Transverse colon (tissue), 4 donors: ENCODE results near the gene ARHGEF37. TPM values are rescaled to one million over a fixed set of nuclear protein-coding genes. Genes with fewer than 3 reads are reported as not detected.
"Not testable (repeated sequence)": the region's sequence is repeated elsewhere in the genome, so short reads cannot be mapped to it uniquely, and the experiment has no call there.

Experiments used
- DNase-seq: peaks from one replicate; pipeline ENCODE4 v3.0.0-alpha.2; 2019
- H3K27ac ChIP-seq, 4 donors: fragments of 200-600 bp; sonication (generic); 2 replicates each; pipeline ENCODE4 v1.5.1; 2016 to 2018; ENCODE audit warnings: inconsistent platforms in 4 of 4
- H3K27me3 ChIP-seq: fragments of 200-600 bp; sonication (generic); 2 replicates; pipeline ENCODE4 v1.5.1; 2017; ENCODE audit warnings: inconsistent platforms
- H3K36me3 ChIP-seq, 4 donors: fragments of 200-600 bp; sonication (generic); 2 replicates each; pipeline ENCODE4 v1.5.1; 2017 to 2019; ENCODE audit warnings: inconsistent platforms in 4 of 4
- H3K4me1 ChIP-seq, 4 donors: fragments of 200-600 bp; sonication (generic); 2 replicates each; pipeline ENCODE4 v1.5.1; 2017 to 2020; ENCODE audit warnings: inconsistent platforms in 4 of 4
- H3K4me3 ChIP-seq, 4 donors: fragments of 200-600 bp; sonication (generic); 1 replicate in 1 of 4; 2 replicates in 3 of 4; pipeline versions ENCODE4 v1.5.1 to v1.6.1; 2017 to 2019; ENCODE audit warnings: inconsistent platforms in 4 of 4
- H3K9me3 ChIP-seq, 2 donors: fragments of 200-600 bp; sonication (generic); 2 replicates each; pipeline ENCODE4 v1.5.1; 2017 to 2019; ENCODE audit warnings: inconsistent platforms in 2 of 2
- CTCF ChIP-seq, 5 experiments: fragments of 200-600 bp in 3 of 5; fragments of 450-650 bp in 2 of 5; sonication (generic) in 3 of 5; IDR thresholded peaks; 1 replicate in 2 of 5; 2 replicates in 3 of 5; pipeline ENCODE4 v1.5.1; 2016 to 2017; ENCODE audit warnings: antibody characterized with exemption in 5 of 5, inconsistent platforms in 3 of 5, mild to moderate bottlenecking in 2 of 5, moderate library complexity in 1 of 5
- EP300 ChIP-seq: sonication (generic); formaldehyde crosslinking; IDR thresholded peaks from one replicate; pipeline ENCODE4 v1.6.1; 2017; ENCODE audit warnings: antibody characterized with exemption, low read depth
- POLR2A ChIP-seq: fragments of 450-650 bp; IDR thresholded peaks from one replicate; pipeline ENCODE4 v1.6.1; 2016; ENCODE audit warnings: antibody characterized with exemption, mild to moderate bottlenecking, moderate library complexity
- POLR2AphosphoS5 ChIP-seq, 3 donors: sonication (generic); formaldehyde crosslinking; IDR thresholded peaks; one replicate each; pipeline ENCODE4 v1.6.1; 2016; ENCODE audit warnings: antibody characterized with exemption in 3 of 3
- WGBS, 2 donors: methylation state at CpG; one replicate each; pipeline ENCODE4 v1.1.5; 2018; ENCODE audit warnings: low coverage in 1 of 2; 5-methylcytosine and 5-hydroxymethylcytosine counted together
- in situ Hi-C, 4 donors: fragments of 200-750 bp; cut with MboI; loops; one replicate each; pipeline versions ENCODE4 v1.15.0 to v1.15.1; 2017; ENCODE audit warnings: low sequenced_read_pairs in 3 of 4, low pct_ligation_motif_present in 1 of 4, low pct_unique_long_range_greater_than_20kb in 1 of 4
- intact Hi-C: fragments of 100-400 bp; cut with DNase I; formaldehyde crosslinking; loops from one replicate; pipeline ENCODE4 v1.15.1; 2023; ENCODE audit warnings: low total_unique reads
- total RNA-seq, 4 donors: library from RNA; depleted of rRNA; stranded (reverse); fragments of >200 nt; gene quantifications; one replicate each; pipeline ENCODE4 v1.1.0, GENCODE V29; 2016

The ARHGEF37 gene
- total RNA-seq, 4 donors from 2014 or later: 14.2 to 27.5 (median 21.7) TPM

GRCh38 chr5:149644629-149645028 is 63.3 kb downstream of the ARHGEF37 start:
- no peak for DNase-seq
- no peak overlapping the region for H3K4me3 ChIP-seq
- H3K9me3 ChIP-seq: no peaks in the 10 kb centered on the region
- H3K4me1 ChIP-seq: peaks cover 12 to 21% (median 16%) of the 10 kb centered on the region in 4 donors
- no peaks in the 10 kb centered on the region for H3K36me3 ChIP-seq
- 87 to 100% methylated on average over 1 to 4 of the region's 4 CpGs for WGBS, 2 donors
- no peak overlapping the region for H3K27ac ChIP-seq
- in situ Hi-C loops (no loop called here), intact Hi-C loops (no loop called here)
- TF ChIP-seq POLR2AphosphoS5 (IDR thresholded peaks at IDR 0.05): no peak
- TF ChIP-seq CTCF (IDR thresholded peaks at IDR 0.05): no peak
- TF ChIP-seq POLR2A: no peak
- TF ChIP-seq EP300: no peak
- H3K27me3 ChIP-seq: no peaks in the 10 kb centered on the region

- in situ Hi-C loops: no loop called here
- no peaks in the 10 kb centered on the region for H3K36me3 ChIP-seq
- no peaks in the 10 kb centered on the region for H3K27me3 ChIP-seq
Measured at GRCh38 chr5:149645236-149645635, 63.9 kb downstream of the ARHGEF37 start.

GRCh38 chr5:149645725-149646124 is 64.4 kb downstream of the ARHGEF37 start:
- DNase-seq: no peak
- H3K9me3 ChIP-seq: no peaks in the 10 kb centered on the region
- in situ Hi-C loops: no loop called here
- no peaks in the 10 kb centered on the region for H3K27me3 ChIP-seq
- intact Hi-C loops: no loop called here
- TF ChIP-seq POLR2A (no peak), CTCF (IDR thresholded peaks at IDR 0.05) (no peak), EP300 (no peak), POLR2AphosphoS5 (IDR thresholded peaks at IDR 0.05) (no peak)
- no peak overlapping the region for H3K4me3 ChIP-seq
- no peaks in the 10 kb centered on the region for H3K36me3 ChIP-seq
- no peak overlapping the region for H3K27ac ChIP-seq
- 27 to 51% methylated on average over 2 to 5 of the region's 5 CpGs for WGBS, 2 donors
- peaks cover 1 to 10% (median 6%) of the 10 kb centered on the region in 4 donors for H3K4me1 ChIP-seq

More at GRCh38 chr5:149645236-149645635, 63.9 kb downstream of the ARHGEF37 start:
- Histone ChIP-seq H3K9me3 (no peaks in the 10 kb centered on the region), H3K4me3 (no peak overlapping the region), H3K4me1 (peaks cover 6 to 15% (median 11%) of the 10 kb centered on the region in 4 donors), H3K27ac (no peak overlapping the region)
- 77 to 100% methylated on average over 3 to 9 of the region's 9 CpGs for WGBS, 2 donors
- intact Hi-C loops: no loop called here
- no peak for DNase-seq
- no peak for TF ChIP-seq POLR2AphosphoS5 (IDR thresholded peaks at IDR 0.05)
- no peak for TF ChIP-seq POLR2A
- no peak for TF ChIP-seq CTCF (IDR thresholded peaks at IDR 0.05)
- TF ChIP-seq EP300: no peak

- no peak for TF ChIP-seq POLR2A
- intact Hi-C loops (no loop called here), in situ Hi-C loops (no loop called here)
- Histone ChIP-seq H3K27me3 (no peaks in the 10 kb centered on the region), H3K9me3 (no peaks in the 10 kb centered on the region), H3K27ac (no peak overlapping the region), H3K36me3 (no peaks in the 10 kb centered on the region), H3K4me1 (peaks cover 0 to 4% (median 2%) of the 10 kb centered on the region in 4 donors), H3K4me3 (no peak overlapping the region)
- WGBS, 2 donors: 76 to 92% methylated on average over 2 to 9 of the region's 9 CpGs
- DNase-seq: no peak
Measured at GRCh38 chr5:149646564-149646963, 65.3 kb downstream of the ARHGEF37 start.

GRCh38 chr5:149647334-149647733 is 66.0 kb downstream of the ARHGEF37 start:
- no peak for TF ChIP-seq EP300
- Histone ChIP-seq H3K4me3 (no peak overlapping the region), H3K36me3 (no peaks in the 10 kb centered on the region), H3K27me3 (no peaks in the 10 kb centered on the region), H3K9me3 (no peaks in the 10 kb centered on the region), H3K27ac (no peak overlapping the region), H3K4me1 (no peaks in the 10 kb centered on the region)
- intact Hi-C loops (no loop called here), in situ Hi-C loops (no loop called here)
- WGBS, 2 donors: 78 to 84% methylated on average over 3 of the region's 3 CpGs
- no peak for DNase-seq

- WGBS, 2 donors: 89 to 95% methylated on average over 5 to 6 of the region's 6 CpGs
- H3K36me3 ChIP-seq, DNase-seq, in situ Hi-C loops, H3K27ac ChIP-seq, H3K27me3 ChIP-seq, intact Hi-C loops, H3K4me1 ChIP-seq, H3K9me3 ChIP-seq, H3K4me3 ChIP-seq: not testable (repeated sequence)
Measured at GRCh38 chr5:149648464-149649393, 67.4 kb downstream of the ARHGEF37 start.

- intact Hi-C loops, H3K36me3 ChIP-seq, H3K27me3 ChIP-seq, H3K9me3 ChIP-seq, in situ Hi-C loops, H3K4me1 ChIP-seq, DNase-seq, H3K27ac ChIP-seq, H3K4me3 ChIP-seq: not testable (repeated sequence)
- 100% methylated on average over 1 of the region's 1 CpG; no CpG with 5 or more reads in 1 of the 2 donors for WGBS, 2 donors
Measured at GRCh38 chr5:149649730-149650129, 68.4 kb downstream of the ARHGEF37 start.
